Uterus (tissue), 2 donors: ENCODE results near the gene SIT1.

ENCODE experiments used
- POLR2A ChIP-seq, 2 donors: fragments of 450-650 bp; IDR thresholded peaks; one replicate each; pipeline ENCODE4 v1.6.1; 2016; ENCODE audit warnings: antibody characterized with exemption in 2 of 2, mild to moderate bottlenecking in 1 of 2, moderate library complexity in 1 of 2
- TF ChIP-seq, protein P1 (sequence below), 4 experiments: fragments of 200-600 bp in 2 of 4; fragments of 450-650 bp in 2 of 4; sonication (generic) in 2 of 4; IDR thresholded peaks; one replicate each; pipeline ENCODE4 v1.5.1; 2016 to 2019; ENCODE audit warnings: antibody characterized with exemption in 4 of 4, mild to moderate bottlenecking in 2 of 4, moderate library complexity in 1 of 4

DNA sequence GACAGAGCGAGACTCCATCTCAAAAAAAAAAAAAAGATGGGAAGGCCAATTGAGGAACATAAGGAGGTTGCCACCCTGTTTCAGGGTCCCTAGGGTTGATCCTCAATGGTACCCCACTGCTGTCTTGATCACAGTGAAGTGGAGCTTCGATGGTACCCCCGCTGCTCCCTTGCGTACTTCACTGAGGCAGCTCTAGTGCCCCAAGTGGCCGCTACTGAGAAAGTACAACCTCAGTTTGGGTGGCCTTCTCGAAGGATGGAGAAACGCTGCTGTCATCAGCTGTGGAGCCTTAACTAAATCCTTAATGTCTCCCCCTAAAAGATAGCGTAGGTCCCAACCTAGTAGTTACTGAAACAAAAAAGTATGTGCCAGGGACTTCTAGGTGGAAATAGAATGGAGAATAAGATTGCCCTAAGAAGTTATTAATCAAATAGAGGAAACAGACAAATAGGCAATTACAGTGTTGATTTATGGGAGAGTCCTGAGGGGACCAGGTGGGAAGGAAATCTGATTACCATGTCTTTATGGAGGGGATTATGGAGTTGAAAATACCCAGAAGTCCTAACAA is 39.4 kb downstream of the SIT1 start:
- TF ChIP-seq, protein P1, sequence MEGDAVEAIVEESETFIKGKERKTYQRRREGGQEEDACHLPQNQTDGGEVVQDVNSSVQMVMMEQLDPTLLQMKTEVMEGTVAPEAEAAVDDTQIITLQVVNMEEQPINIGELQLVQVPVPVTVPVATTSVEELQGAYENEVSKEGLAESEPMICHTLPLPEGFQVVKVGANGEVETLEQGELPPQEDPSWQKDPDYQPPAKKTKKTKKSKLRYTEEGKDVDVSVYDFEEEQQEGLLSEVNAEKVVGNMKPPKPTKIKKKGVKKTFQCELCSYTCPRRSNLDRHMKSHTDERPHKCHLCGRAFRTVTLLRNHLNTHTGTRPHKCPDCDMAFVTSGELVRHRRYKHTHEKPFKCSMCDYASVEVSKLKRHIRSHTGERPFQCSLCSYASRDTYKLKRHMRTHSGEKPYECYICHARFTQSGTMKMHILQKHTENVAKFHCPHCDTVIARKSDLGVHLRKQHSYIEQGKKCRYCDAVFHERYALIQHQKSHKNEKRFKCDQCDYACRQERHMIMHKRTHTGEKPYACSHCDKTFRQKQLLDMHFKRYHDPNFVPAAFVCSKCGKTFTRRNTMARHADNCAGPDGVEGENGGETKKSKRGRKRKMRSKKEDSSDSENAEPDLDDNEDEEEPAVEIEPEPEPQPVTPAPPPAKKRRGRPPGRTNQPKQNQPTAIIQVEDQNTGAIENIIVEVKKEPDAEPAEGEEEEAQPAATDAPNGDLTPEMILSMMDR (IDR thresholded peaks at IDR 0.05), result peak; percentile 31 to 65 (median 46)
- no peak for TF ChIP-seq POLR2A (IDR thresholded peaks at IDR 0.05)
